EH (cell line): Measurements from ENCODE around the gene CIAO3.
"Not testable (repeated sequence)": the region's sequence is repeated elsewhere in the genome, so short reads cannot be mapped to it uniquely, and the experiment has no call there.

ENCODE experiments used
- DNase-seq: peaks from one replicate; pipeline ENCODE4 v3.0.0-alpha.2; 2015; ENCODE audit warnings: low read depth

Gene CIAO3

DNA sequence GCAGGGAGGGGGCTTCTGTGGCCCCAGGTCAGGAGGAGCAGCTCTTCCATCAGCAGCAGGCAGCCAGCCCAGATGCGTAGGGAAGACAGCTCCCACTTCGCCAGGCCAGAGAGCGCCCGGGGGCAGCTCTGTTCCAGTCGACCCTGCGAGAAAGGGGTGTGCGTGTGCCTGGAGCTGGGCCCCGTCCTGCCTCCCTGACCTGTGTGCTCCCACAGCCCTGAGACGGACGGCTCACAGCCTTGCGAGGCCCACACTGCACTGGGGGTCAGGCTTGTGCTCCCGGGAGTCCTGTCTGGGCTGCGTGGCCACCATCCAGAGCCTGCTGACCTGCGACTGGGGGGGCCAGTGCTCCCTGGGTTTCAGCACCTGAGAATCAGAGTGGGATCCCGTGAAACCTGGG is 19.3 kb upstream of the CIAO3 start:
- DNase-seq: no peak

DNA sequence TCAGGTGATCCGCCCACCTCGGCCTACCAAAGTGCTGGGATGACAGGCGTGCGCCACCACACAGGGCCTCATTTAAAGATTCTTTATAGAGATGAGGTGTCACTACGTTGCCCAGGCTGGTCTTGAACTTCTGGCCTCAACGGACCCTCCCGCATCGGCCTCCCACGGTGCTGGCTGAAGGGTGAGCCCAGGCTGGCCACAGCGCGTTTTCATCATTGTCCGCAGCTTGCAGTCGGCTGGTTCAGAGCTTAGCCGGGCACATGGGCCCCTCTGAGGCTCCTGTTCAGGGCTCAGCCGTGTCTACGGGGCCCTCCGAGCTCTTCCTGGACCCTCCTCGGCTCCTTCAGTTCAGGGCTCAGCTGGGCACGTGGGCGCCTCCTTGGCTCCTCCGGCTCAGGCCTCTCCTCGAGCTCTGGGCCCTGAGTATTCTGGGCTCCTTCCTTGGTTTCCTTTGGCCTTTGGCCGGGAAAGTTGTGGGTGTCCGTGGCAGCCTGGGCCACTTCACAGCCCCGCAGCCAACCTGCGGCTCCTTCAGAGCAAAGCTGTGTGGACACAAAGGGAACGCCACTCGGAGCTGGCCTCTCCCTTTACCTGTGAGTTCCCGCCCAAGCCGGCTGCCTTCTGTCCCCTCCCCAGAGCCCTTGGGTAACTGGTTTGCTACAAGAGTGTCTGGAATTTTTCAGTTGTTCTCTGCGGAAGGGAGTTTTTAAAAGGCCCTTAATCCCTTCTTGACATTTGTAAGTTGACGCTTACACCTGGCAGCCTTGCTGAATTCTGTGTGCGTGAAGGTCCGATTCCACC is 18.5 kb upstream of the CIAO3 start:
- DNase-seq: no peak

DNA sequence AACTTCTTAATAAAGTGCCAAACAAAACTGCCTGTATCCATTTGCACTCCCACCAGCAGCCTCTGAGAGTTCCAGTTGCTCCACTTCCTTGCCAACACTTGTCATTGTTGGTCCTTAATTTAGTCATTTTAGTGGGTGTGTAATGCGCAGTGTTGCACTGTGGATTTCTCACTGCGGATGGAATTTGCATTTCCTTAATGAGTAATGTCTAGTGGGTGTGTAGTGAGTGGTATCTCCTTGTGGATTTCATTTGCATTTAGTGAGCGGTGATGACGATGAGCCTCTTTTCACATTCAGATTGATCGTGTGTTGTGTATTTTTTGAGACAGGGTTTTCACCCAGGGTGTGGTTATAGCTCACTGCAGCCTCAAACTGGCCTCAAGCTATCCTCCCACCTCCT is 15.6 kb upstream of the CIAO3 start:
- DNase-seq: no peak

DNA sequence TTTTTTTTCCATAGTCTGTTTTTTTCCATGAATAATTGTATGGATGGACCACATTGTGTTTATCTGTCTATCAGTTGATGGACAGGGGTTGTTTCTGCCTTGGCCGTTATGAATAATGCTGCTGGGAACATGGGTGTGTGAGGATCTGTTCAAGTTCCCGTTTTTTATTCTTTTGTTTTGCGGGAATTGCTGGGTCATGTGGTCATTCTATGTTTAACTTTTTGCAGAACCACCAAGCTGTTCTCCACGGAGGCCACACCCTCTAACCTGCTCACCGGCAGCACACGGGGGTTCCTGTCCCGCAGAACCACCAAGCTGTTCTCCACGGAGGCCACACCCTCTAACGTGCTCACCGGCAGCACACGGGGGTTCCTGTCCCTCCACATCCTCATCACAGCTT is 13.9 kb upstream of the CIAO3 start:
- no peak for DNase-seq

DNA sequence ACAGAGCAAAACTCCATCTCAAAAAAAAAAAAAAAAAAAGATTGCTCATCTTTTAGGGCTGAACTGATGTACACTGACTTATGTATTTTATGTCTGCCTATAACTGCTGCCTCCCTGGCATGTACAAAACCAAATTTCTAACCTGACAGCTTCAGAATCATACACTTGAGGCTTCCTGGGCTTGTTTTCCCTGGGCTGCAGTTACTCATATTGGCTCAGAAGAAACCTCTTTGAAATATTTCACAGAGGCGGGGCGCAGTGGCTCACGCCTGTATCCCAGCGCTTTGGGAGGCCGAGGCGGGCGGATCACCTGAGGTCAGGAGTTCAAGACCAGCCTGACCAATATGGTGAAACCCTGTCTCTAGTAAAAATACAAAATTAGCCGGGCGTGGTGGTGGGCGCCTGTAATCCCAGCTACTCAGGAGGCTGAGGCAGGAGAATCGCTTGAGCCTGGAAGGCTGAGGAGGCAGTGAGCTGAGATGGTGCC is 13.4 kb upstream of the CIAO3 start:
- DNase-seq: not testable (repeated sequence)

DNA sequence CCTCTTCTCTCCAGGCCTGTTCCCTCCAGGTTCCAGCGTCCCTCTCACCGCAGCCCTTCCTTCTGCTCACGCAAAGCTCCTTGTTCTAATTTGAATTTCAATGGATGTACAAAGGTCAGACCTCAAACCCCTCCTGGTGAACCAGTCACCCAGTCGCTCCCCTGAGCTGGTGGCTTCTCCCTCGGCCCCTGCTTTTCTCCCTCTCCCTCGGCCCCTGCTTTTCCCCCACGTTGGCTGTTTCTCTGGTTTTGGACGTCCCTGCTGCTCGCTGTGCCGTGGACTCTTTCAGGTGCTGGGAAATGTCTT is 11.2 kb upstream of the CIAO3 start:
- no peak for DNase-seq

DNA sequence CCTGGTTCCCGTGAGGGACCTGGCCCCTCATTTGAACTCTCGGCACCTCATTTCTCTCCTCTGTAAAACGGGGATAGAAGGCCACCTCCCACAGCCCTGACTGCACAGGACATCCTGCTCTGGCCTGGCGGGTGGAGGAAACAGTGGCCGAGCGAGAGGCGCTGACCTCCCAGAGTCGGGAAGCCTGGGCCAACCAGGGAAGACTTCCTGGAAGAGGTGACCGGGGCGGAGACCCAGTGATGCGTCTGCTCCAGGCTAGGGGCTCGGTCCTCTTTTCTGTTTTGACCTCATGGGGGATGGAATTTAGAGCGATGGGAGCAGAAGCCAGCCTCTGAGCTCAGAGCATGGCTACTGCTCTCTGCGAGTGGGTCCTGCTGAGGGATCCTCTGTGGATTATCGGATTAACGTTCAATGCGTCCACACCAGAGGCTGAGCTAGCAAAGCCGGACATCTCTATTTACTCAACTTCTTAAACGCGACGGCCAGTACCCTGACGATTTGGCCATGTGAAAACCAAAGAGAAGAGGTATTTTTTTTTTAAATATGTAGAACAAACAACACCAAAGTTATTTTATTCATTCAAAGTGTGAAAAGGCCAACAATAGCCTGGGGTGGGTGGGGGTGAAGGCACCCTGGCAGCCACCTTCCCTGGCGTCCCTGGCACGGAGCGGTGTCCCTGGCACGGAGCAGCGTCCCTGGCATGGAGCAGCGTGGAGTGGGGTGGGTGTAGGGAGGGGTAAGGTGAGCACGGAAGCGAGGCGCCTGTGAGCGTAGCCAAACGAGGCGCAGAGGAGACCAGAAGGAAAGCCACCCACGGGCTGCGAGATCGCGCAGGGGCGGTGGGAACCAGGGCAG is 10.6 kb upstream of the CIAO3 start:
- DNase-seq: no peak

DNA sequence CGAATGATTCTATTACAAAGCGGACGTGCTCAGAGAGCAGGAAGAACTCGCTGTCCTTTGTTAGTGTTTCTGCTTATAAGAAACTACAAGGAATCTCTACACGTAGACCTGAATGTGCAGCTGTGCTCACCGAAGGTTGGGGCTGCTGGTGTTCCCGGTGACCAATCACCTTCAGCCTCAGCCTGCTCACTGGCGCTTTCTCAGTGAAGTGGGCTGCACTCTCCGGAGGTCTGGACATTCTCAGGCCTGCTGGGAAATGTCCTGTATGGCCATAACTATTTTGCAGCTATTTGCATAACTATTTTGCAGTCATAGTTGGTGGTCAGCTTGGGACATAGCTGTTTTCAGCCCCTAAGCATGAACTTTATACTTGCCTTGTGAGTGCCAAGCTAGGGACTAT is 9.7 kb upstream of the CIAO3 start:
- DNase-seq: no peak

DNA sequence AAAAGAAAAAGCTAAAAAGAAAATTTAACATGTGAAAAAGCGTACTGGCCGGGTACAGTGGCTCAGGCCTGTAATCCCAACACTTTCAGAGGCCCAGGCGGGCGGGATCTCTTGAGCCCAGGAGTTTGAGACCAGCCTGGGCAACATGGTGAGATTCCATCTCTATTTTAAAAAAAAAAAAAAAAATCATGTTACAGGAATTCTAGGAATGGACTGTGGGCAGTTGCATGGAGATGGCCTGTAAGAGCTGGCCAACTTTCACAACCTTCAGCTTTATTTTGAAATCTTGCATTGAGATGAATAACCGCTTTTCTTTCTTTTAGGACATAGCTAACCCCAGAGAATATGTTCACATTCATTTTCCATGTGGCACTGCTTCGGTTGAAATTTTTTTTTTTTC is 8.2 kb upstream of the CIAO3 start:
- DNase-seq: peak; percentile 88

DNA sequence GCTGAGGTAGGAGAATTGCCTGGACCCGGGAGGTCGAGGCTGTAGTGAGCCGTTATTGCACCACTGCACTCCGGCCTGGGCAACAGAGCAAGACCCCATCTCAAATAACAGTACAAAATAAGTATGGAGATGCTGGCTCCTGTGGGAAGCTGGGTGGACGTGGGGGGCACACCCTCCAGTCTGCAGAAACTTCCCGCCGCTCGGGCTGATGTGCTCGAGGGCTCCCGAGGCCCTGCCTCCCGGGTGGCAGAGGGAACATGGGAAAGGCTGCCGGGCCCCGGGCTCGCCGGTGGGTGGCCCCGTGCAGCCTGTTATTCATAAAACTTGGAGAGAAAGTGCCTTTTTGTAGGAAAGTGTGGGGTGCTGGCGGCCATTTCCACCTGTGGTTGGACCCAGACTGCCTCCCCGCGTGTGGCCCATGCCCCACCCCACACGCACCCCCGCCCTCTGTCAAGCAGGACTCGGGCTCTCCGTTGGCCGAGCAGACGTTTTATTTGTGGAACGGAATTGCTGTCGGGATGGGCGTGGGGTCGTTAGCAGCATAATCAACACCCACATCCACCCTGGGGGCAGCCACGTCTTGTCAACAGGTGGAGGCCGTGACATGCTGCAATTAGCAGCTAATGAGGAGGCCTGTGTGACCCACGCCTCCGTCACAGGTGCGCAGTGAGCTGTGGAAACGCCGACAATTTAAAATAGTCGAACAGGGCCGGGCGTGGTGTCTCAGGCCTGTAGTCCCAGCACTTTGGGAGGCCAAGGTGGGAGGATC is 7.4 kb upstream of the CIAO3 start:
- DNase-seq: no peak

DNA sequence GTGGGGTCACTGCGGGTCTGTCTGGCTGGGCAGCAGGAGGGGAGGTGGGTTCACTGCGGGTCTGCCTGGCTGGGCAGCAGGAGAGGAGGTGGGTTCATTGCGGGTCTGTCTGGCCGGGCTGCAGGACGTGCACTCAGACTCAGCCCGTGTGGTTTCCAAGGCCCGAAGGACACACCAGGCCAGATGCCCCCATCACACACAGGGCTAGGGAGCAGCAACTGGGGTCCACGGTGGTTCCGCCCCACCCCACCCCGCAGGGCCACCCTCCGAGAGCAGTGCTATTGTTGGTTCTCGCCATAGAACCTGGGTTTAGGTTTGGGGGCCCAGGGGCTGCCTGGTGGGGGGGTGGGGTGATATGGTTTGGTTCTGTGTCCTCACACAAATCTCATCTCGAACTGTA is 5.8 kb upstream of the CIAO3 start:
- DNase-seq: no peak

DNA sequence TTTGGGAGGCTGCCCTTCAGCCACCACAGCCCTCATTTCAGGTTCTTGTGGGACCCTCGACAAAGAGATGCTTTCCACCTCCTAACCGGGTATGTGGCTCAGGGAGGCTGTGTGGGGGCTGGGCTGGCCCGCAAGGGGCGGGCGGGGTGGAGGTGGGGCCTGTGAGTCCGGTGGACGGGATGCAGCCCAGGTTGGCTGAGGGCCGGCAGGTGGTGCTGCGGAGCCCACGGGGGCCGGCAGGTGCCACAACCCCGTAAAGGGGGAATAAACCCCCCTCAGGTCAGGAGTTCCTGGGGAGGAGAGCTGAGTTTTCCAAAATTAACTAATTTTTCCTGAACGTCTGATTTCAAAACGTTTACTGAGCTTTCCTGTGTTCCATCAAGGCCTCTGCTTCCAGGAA is 4.9 kb upstream of the CIAO3 start:
- DNase-seq: no peak

DNA sequence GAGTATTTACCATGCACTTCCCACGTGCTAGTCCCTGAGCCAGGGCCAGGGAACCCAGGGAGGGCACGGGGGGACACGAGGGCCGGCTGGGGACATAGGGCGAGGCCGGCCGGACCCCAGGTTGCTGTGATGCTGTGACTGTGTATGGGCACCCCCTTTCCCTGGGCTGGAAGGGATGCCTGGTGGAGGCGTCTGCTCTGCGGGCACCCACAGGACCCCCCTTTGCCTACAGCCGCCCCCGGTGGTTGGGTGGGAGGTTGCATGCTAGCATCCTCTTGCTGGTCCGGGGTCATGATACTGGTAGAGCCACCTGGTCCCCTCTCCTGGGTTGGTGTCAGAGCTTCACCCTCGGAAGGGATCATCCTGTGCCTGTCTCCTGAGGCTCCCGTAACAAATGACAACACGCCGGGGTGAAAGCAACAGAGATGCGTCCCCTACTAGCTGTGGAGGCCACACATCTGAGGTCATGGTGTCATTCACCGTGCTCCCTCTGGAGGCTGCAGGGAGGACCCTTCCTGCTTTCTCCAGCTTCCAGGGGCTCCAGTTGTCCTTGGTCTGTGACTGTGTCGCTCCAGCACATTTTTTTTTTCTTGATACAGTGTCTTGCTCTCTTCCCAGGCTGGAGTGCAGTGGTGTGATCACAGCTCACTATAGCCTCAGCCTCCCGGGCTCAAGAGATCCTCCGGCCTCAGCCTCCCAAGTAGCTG is 3.1 kb upstream of the CIAO3 start:
- DNase-seq: no peak

DNA sequence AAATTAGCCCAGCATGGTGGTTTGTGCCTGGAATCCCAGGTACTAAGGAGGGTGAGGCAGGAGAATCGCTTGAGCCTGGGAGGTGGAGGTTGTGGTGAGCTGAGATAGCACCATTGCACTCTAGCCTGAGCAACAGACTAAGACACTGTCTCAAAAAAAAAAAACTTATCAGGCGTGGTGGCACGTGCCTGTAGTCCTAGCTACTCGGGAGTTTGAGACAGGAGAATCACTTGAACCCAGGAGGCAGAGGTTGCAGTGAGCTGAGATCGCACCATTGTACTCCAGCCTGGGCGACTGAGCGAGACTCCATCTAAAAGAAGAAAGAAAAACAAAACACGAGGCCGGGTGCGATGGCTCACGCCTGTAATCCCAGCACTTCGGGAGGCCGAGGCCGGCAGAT is 2.1 kb upstream of the CIAO3 start:
- not testable (repeated sequence) for DNase-seq

DNA sequence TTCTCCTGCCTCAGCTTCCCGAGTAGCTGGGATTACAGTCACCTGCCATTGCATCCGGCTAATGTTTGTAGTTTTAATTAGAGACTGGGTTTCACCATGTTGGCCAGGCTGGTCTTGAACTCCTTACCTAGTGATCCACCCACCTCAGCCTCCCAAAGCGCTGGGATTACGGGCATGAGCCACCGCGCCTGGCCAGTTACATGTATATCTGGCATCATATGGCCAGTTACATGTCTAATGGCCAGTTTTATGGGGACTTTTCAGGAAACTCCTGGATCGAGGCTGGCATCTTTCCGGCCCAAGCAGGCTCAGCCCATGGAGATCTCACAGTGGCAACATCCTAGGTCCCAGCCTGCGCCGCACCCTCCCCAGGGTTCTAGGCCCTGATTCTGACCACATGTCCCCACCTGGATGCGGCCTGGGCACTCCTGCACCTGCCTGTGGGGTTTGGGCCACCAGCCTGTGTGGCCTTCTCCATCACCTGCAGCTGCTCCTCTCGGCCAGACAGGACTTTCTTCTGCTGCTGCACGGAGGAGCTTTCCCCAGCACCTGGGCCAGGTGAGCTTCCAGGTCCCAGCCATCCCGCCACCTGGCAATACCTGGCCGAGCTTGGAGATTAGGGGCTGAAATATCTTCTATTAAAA is 1.3 kb upstream of the CIAO3 start:
- no peak for DNase-seq

DNA sequence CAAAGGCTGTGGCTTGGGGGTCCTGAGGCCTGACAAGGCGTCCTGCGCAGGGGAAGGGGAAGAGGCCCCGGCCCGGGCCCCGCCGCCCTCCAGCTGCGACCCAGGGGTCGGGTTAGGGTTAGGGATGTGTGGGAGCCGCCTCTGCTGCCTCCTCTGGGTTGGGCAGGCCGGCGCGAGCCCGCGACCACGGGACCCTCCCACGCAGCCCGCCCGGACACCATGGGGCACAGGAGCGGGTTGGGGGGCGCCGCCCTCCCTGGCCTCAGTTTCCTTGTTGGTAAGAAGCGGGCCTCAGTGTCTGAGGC is 386 bp downstream of the CIAO3 start:
- no peak for DNase-seq

DNA sequence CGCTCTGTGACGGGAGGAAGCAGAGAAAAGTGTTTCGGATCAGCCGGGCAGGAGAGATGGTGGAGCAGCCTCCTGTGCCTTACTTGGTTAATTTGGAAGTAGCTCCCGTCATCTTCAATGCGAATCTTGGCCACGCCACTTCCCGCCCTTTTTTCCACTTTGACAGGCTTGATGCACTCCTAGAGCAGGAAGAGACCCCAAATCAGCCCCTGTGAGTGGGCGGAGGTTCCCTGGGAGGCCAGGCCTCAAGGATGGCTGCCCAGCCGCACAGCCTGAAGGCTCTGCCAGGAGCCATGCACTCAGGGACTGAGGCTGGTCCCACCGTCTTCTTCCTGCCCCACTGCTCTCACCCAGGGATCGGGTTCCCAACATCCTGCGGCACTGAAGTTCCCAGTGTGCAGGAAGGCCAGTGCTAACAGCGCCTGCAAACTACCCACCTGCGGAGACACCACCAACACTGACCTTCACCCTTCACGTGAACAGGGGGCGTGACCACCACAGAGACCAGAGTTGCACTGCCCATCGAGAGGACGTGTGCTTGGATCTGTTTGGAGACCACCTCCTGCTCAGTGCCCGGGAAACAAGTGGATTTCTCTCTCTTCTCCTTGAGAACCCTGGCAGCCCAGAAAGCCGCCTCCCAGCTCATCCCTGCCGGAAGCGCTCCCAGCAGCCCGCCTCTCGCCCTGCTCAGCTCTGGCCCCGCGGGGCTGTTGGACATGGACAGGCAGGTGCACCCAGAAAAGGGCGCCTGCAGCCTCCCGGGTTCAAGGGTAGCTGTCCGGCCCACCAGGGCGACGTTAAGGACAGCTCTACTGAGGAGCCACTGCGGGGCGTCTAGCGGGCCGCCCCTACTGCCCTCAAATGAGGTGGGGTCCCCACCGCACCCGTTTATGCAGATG is 988 bp downstream of the CIAO3 start:
- no peak for DNase-seq

DNA sequence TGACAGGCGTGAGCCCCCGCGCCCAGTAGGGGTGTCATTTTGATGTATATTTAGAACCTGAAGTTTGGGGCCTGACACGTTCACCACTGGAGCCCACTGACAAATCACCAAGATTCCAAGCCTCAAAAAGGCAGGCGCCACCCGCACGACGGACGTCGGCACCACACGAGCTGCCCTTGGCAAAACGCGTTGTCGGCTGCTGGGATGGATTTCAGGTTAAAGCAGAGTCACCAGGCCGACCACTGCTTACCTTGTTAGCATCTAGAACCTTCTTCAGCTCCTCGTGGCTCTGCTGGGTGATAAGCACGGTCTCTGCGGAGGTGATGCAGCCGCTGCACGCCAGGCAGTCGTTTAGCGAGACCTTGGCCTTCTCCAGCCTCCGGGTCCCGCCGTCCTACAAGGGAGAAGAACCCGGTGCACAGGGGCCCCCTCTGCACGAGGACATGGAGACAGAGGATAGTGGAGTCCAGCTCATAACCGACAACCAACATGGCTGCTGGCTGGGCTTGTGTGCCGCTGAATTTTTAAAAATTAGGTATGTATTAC is 3.8 kb downstream of the CIAO3 start:
- DNase-seq: no peak

DNA sequence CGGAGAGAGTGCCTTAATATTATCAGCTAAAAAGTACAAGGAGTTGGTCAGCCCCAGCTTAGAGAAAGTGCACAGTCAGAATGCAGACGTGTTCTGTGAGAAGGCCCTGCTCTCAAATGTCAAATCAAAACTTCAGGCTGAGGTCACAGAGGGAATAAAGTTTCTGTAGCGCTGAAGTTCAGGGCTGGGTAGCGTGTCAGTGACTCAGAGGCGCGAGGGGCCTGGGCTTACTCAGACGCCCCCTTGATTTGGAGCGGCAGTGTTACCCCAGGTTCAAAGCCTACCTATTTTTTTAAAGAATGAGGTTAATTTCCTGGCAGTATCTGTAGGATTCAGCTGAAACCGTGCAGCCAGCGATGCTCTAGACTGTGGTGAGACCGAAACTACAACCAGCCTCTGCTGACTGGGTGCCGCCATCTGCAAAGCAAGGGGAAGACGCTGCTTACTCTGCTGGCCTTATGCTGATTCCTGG is 4.8 kb downstream of the CIAO3 start:
- no peak for DNase-seq
